ENCODE data around the gene PAIP2.
"Not testable (repeated sequence)": the region's sequence is repeated elsewhere in the genome, so short reads cannot be mapped to it uniquely, and the experiment has no call there.

The PAIP2 gene

GRCh38 chr5:139392678-139393496 lies 51.2 kb downstream of the PAIP2 start:
- DNase-seq, result peak; percentile 61 to 81 (median 68)

- DNase-seq, result no peak
Observed at GRCh38 chr5:139393497-139394122, 52.0 kb downstream of the PAIP2 start.

- peak in 2 of 4 experiments; percentile 41 to 62 for DNase-seq
Observed at GRCh38 chr5:139394123-139394653, 52.5 kb downstream of the PAIP2 start.

GRCh38 chr5:139394654-139395566 lies 53.3 kb downstream of the PAIP2 start, which contains the start of gene PROB1:
Gene PROB1 (minus strand): TSS chr5:139395104. CDS start chr5:139395081, 23 bp downstream.
- no peak for DNase-seq

GRCh38 chr5:139395844-139396640 lies 54.4 kb downstream of the PAIP2 start:
- DNase-seq, result no peak

- DNase-seq, result no peak
Observed at GRCh38 chr5:139396691-139397090, 55.0 kb downstream of the PAIP2 start.

- no peak for DNase-seq
Observed at GRCh38 chr5:139397921-139398320, 56.3 kb downstream of the PAIP2 start.

GRCh38 chr5:139399501-139400121 lies 58.0 kb downstream of the PAIP2 start:
- DNase-seq, result no peak

GRCh38 chr5:139401546-139401945 lies 59.9 kb downstream of the PAIP2 start:
- no peak for DNase-seq

- peak; percentile 30 to 63 (median 48) for DNase-seq
Observed at GRCh38 chr5:139402561-139403158, 61.0 kb downstream of the PAIP2 start.

- no peak for DNase-seq
Observed at GRCh38 chr5:139403418-139403786, 61.7 kb downstream of the PAIP2 start.

GRCh38 chr5:139403787-139404483 lies 62.3 kb downstream of the PAIP2 start, which contains the start of gene SPATA24:
Gene SPATA24 (minus strand): TSS chr5:139404089. CDS start chr5:139404060, 29 bp downstream.
- DNase-seq, result peak; percentile 99

- DNase-seq, result no peak
Observed at GRCh38 chr5:139404484-139404840, 62.8 kb downstream of the PAIP2 start.

GRCh38 chr5:139406963-139407362 lies 65.3 kb downstream of the PAIP2 start:
- DNase-seq, result no peak

- DNase-seq, result no peak
Observed at GRCh38 chr5:139407517-139407916, 65.9 kb downstream of the PAIP2 start.

GRCh38 chr5:139408191-139408590 lies 66.5 kb downstream of the PAIP2 start:
- no peak for DNase-seq

- DNase-seq, result not testable (repeated sequence)
Observed at GRCh38 chr5:139409116-139409515, 67.5 kb downstream of the PAIP2 start.

GRCh38 chr5:139410121-139410992 lies 68.7 kb downstream of the PAIP2 start:
- DNase-seq, result no peak

Measured in suppressor macrophage (primary cell).